ENCODE results near the gene GBX2. TPM values are rescaled to one million over a fixed set of nuclear protein-coding genes. Genes with fewer than 3 reads are reported as not detected.

GBX2 gene
- total RNA-seq, 2 experiments from 2014 or later = not detected

GRCh38 chr2:236129935-236130334 lies 38.3 kb downstream of the GBX2 start:
- no peaks in the 10 kb centered on the region for H3K9me3 Mint-ChIP-seq
- intact Hi-C loops (cut with micrococcal nuclease) = no loop called here
- ATAC-seq (no peak), DNase-seq (no peak)
- H3K36me3 Mint-ChIP-seq (ENCODE audit: low read depth) = no peaks in the 10 kb centered on the region
- H3K27ac Mint-ChIP-seq = no peak overlapping the region
- H3K27me3 Mint-ChIP-seq = no peaks in the 10 kb centered on the region
- POLR2A ChIA-PET = no interaction called here
- H3K4me1 Mint-ChIP-seq (ENCODE audit: low read depth) = no peaks in the 10 kb centered on the region
- H3K4me3 Mint-ChIP-seq = no peak overlapping the region
- CTCF ChIA-PET = no interaction called here
- no peak for TF ChIP-seq CTCF (IDR thresholded peaks at IDR 0.05)

- no peaks in the 10 kb centered on the region for H3K36me3 Mint-ChIP-seq (ENCODE audit: low read depth)
- no peak overlapping the region for H3K27ac Mint-ChIP-seq
- CTCF ChIA-PET = no interaction called here
- ATAC-seq (no peak), DNase-seq (no peak)
- no peak overlapping the region for H3K4me3 Mint-ChIP-seq
- H3K4me1 Mint-ChIP-seq (ENCODE audit: low read depth) = no peaks in the 10 kb centered on the region
- no peak for TF ChIP-seq CTCF (IDR thresholded peaks at IDR 0.05)
- H3K27me3 Mint-ChIP-seq = no peaks in the 10 kb centered on the region
- POLR2A ChIA-PET = no interaction called here
- no peaks in the 10 kb centered on the region for H3K9me3 Mint-ChIP-seq
- intact Hi-C loops (cut with micrococcal nuclease) = no loop called here
Observed at GRCh38 chr2:236128321-236128720, 39.9 kb downstream of the GBX2 start.

GRCh38 chr2:236127010-236127409 lies 41.2 kb downstream of the GBX2 start:
- POLR2A ChIA-PET = no interaction called here
- CTCF ChIA-PET = no interaction called here
- Mint-ChIP-seq H3K4me1 (ENCODE audit: low read depth) (no peaks in the 10 kb centered on the region), H3K4me3 (no peak overlapping the region), H3K9me3 (no peaks in the 10 kb centered on the region), H3K27ac (no peak overlapping the region), H3K27me3 (no peaks in the 10 kb centered on the region), H3K36me3 (ENCODE audit: low read depth) (no peaks in the 10 kb centered on the region)
- DNase-seq (no peak), ATAC-seq (no peak)
- TF ChIP-seq CTCF (IDR thresholded peaks at IDR 0.05) = no peak
- intact Hi-C loops (cut with micrococcal nuclease) = no loop called here

- Mint-ChIP-seq H3K4me1 (ENCODE audit: low read depth) (no peaks in the 10 kb centered on the region), H3K4me3 (no peak overlapping the region), H3K27ac (no peak overlapping the region), H3K9me3 (no peaks in the 10 kb centered on the region), H3K36me3 (ENCODE audit: low read depth) (no peaks in the 10 kb centered on the region), H3K27me3 (no peaks in the 10 kb centered on the region)
- intact Hi-C loops (cut with micrococcal nuclease) = no loop called here
- ATAC-seq (no peak), DNase-seq (no peak)
- no peak for TF ChIP-seq CTCF (IDR thresholded peaks at IDR 0.05)
- CTCF ChIA-PET = interaction anchor here (1.0 kb wide), 1 partner anchor 50 kb away, joined by 3 read pairs; no protein-coding TSS in a partner anchor
- POLR2A ChIA-PET = no interaction called here
Observed at GRCh38 chr2:236125541-236125940, 42.6 kb downstream of the GBX2 start.

GRCh38 chr2:236124182-236124893 lies 43.8 kb downstream of the GBX2 start:
- DNase-seq (no peak), ATAC-seq (no peak)
- no peak for TF ChIP-seq CTCF (IDR thresholded peaks at IDR 0.05)
- CTCF ChIA-PET = no interaction called here
- POLR2A ChIA-PET = no interaction called here
- H3K27ac Mint-ChIP-seq = no peak overlapping the region
- no peaks in the 10 kb centered on the region for H3K36me3 Mint-ChIP-seq (ENCODE audit: low read depth)
- no peaks in the 10 kb centered on the region for H3K4me1 Mint-ChIP-seq (ENCODE audit: low read depth)
- no peaks in the 10 kb centered on the region for H3K9me3 Mint-ChIP-seq
- no peak overlapping the region for H3K4me3 Mint-ChIP-seq
- intact Hi-C loops (cut with micrococcal nuclease) = no loop called here
- peaks cover 1% of the 10 kb centered on the region for H3K27me3 Mint-ChIP-seq
